ENCODE results near the gene RFXANK. TPM values are rescaled to one million over a fixed set of nuclear protein-coding genes. Genes with fewer than 3 reads are reported as not detected.

RFXANK gene, protein sequence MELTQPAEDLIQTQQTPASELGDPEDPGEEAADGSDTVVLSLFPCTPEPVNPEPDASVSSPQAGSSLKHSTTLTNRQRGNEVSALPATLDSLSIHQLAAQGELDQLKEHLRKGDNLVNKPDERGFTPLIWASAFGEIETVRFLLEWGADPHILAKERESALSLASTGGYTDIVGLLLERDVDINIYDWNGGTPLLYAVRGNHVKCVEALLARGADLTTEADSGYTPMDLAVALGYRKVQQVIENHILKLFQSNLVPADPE
- 37.6 and 38.1 TPM in 2 replicates for total RNA-seq

DNA sequence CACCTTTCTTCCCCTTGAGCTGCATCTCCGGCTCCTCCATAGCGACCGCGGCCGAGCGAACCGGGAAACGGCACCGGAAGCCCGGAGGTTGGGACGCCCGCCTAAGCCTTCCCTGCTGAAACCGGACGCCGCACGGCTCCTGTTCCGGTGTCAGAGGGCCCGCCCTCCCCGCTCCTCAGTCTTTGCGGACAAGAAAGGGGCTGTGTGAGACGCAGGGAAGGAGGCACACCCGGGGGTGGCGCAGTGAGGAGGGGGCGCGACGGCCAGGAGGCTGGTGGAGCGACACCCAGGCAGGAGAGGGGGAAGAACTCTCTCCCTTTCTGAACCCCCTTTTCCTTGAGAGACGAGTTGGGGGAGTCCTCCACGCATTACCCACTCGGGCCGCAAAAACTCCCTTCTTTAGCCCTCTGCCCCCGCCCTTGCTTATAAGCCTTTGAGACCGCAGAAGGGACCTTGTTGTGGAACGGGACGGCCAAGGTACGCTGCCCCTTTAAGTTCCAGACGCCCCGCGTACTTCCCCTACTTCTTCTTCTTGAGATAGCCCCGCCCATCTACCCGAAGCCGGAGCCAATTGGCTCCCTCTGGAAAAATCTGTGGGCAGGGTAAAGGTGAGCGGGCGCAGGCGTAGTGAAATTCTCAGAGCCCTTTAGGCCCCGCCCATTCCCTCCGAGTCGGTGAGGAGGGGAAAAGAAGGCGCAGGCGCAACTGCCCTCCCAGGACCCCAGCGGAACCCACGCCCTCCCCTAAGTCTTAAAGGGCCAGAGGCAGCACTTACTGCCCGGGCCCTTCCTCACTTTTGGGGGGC lies at the start of gene RFXANK, which contains the start of gene BORCS8:
TSS of gene RFXANK (plus strand) at position 181 of the 805 bp plus-strand sequence. CDS start 1,689 bp downstream, outside the sequence.
TSS of gene BORCS8 (minus strand) at position 75 of the 805 bp plus-strand sequence. CDS start at position 40, 35 bp downstream.

DNA sequence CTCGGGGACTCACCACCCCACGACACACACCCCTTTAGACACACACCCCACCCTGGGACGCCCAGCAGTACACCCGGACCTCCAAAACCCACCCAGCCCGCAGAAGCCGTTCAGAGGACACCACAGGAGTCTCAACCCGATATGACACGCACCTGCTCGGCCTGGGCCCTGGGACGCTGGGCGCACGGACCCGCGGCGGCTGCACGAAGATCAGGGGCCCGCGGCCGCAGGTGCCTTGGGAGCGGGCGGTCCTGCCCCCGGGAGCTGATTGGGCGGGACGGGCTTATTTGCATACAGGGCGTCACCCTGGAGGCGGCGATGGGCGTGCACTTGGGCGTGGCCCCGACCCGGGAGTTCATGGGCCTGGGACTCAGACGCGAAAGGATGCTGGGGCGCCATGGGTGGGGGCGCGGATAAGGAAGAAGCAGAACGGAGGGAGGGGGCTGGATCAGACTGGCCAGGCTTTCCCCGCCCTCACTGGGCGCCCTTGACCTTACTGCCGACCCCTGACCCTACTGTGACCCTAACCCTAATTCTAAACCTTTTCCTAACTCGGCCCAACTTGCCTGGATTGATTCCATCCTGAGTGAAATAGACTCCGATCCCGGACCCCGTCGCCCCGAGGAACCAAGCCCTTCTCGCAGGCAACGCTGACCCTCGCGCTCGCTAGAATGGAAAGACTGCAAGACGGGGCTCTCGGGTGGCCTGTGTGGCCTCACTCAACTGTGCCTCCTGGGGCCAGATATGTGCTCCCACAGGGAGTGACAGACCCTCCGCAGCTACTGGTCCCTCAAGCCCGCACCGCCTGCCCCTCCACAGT lies 21.8 kb upstream of the RFXANK start, which contains the start of gene MEF2B:
TSS of gene MEF2B (minus strand) at position 211 of the 820 bp plus-strand sequence. CDS start 19,528 bp downstream, outside the sequence.

DNA sequence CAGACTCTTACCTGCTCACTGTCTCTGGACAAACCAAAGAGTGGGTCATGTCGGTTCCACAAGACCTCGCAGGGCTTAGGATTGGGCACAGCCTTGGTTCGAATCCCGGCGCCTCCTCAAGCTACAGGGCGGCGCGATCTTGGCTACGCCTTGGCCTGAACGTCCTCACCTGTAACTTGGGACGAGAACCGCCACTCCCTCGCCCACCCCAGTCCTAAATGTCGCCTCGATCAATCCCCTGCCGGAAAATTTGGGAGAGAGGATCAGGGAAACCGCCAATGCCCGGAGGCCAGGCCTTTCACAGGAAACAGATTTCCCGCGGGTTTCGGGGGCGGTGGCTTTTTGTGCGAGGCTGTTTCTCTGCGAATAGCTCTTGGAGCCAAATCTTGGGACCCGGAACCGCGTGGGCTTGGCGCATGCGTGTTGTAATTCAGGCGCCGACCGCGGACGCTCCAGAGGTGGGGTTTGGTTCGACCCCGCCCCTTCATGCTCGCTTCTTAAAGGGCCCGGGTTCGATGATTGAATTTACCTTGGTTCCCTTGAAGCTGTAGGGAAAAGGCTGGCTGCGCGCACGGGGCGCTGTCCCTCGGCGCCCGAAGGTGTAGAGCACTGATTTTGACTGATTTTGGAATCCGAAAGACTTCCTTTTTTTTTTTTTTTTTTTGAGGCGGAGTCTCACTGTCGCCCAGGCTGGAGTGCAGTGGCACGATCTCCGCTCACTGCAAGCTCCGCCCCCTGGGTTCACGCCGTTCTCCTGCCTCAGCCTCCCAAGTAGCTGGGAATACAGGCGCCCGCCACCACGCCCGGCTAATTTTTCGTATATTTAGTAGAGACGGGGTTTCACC lies 11.2 kb downstream of the RFXANK start, which contains the start of gene NR2C2AP:
TSS of gene NR2C2AP (minus strand) at position 403 of the 845 bp plus-strand sequence. CDS start at position 49, 354 bp downstream.

GRCh38 chr19:19211499-19212420 lies 19.7 kb downstream of the RFXANK start, which contains the start of gene NCAN:
TSS of gene NCAN (plus strand) at chr19:19211958. CDS start at chr19:19216954, 4,996 bp downstream.

Small RNA genes within 50 kb of the gene (small RNA-seq; reads per million reads assigned to genes)
- gene RNU6-1028P = not detected

Other genes with a start within 250 kb of the RFXANK start
- 39.1 and 42.2 TPM in 2 replicates for gene SUGP2, start 158.7 kb upstream of the RFXANK start, total RNA-seq
- 37.9 and 38.0 TPM in 2 replicates for gene ARMC6, start 158.7 kb upstream of the RFXANK start, total RNA-seq
- gene SLC25A42, start 128.3 kb upstream of the RFXANK start, total RNA-seq = 8.9 and 12.8 TPM in 2 replicates
- 14.3 and 15.3 TPM in 2 replicates for gene TMEM161A, start 53.8 kb upstream of the RFXANK start, total RNA-seq
- not detected in 2 replicates for gene MEF2B, start 22.0 kb upstream of the RFXANK start, total RNA-seq
- 15.4 and 15.9 TPM in 2 replicates for gene BORCS8, start 106 bp upstream of the RFXANK start, total RNA-seq
- 3.0 and 4.4 TPM in 2 replicates for gene NR2C2AP, start 11.2 kb downstream of the RFXANK start, total RNA-seq
- gene NCAN, start 19.7 kb downstream of the RFXANK start, total RNA-seq = under 0.01 TPM in 1 of 2 replicates, not detected in the other
- 0.32 and 0.36 TPM in 2 replicates for gene TM6SF2, start 81.0 kb downstream of the RFXANK start, total RNA-seq
- 32.0 and 34.6 TPM in 2 replicates for gene SUGP1, start 128.3 kb downstream of the RFXANK start, total RNA-seq
- gene MAU2, start 128.6 kb downstream of the RFXANK start, total RNA-seq = 56.7 and 65.2 TPM in 2 replicates
- 48.4 and 51.9 TPM in 2 replicates for gene GATAD2A, start 213.4 kb downstream of the RFXANK start, total RNA-seq